MCF 10A (cell line): ENCODE data around the gene C9orf57. TPM values are rescaled to one million over a fixed set of nuclear protein-coding genes. Genes with fewer than 3 reads are reported as not detected.

Experiments used
- BruUV-seq: library from RNA; stranded (reverse); fragments of 400-500 nt; replicated peaks from 2 replicates; lab custom pipeline; 2021; lab: Mats Ljungman, UMichigan
- CTCF ChIA-PET: fragments of 300-600 bp; sonication (Branson Sonifier 250); formaldehyde crosslinking; extraction: SDS; loops from one replicate; lab custom pipeline; 2021; ENCODE audit warnings: antibody characterized with exemption, inconsistent platforms; lab: Yijun Ruan, JAX
- POLR2A ChIA-PET: fragments of 300-600, 350-650 bp; sonication (Branson Sonifier 250); formaldehyde crosslinking; extraction: SDS; loops from one replicate; lab custom pipeline; 2020; ENCODE audit warnings: antibody characterized with exemption, inconsistent platforms; lab: Yijun Ruan, JAX
- DNase-seq: peaks from one replicate; pipeline ENCODE4 v3.0.0-alpha.2; 2018; ENCODE audit not compliant: unreplicated experiment
- H3K27ac Mint-ChIP-seq: one replicate; pipeline ENCODE4 v1.8.0; 2022; ENCODE audit warnings: mild to moderate bottlenecking, low read depth, mixed read lengths; ENCODE audit not compliant: unreplicated experiment
- H3K27me3 Mint-ChIP-seq: one replicate; pipeline ENCODE4 v1.8.0; 2022; ENCODE audit warnings: mixed read lengths; ENCODE audit not compliant: insufficient read depth, unreplicated experiment
- H3K36me3 Mint-ChIP-seq: one replicate; pipeline ENCODE4 v1.8.0; 2022; ENCODE audit warnings: mild to moderate bottlenecking, moderate library complexity, mixed read lengths; ENCODE audit not compliant: insufficient read depth, unreplicated experiment
- H3K4me1 Mint-ChIP-seq: one replicate; pipeline ENCODE4 v1.8.0; 2022; ENCODE audit warnings: mixed read lengths; ENCODE audit not compliant: insufficient read depth, unreplicated experiment
- H3K4me3 Mint-ChIP-seq: one replicate; pipeline ENCODE4 v1.8.0; 2022; ENCODE audit warnings: mild to moderate bottlenecking, moderate library complexity, mixed read lengths; ENCODE audit not compliant: unreplicated experiment
- H3K9me3 Mint-ChIP-seq: one replicate; pipeline ENCODE4 v1.8.0; 2022; ENCODE audit warnings: mixed read lengths; ENCODE audit not compliant: unreplicated experiment
- intact Hi-C: fragments of 100-400 bp; cut with micrococcal nuclease; formaldehyde crosslinking; loops from 2 replicates; pipeline ENCODE4 v1.14.1; 2022
- total RNA-seq: library from RNA; stranded (reverse); gene quantifications from 2 replicates; pipeline ENCODE4 v1.2.3, GENCODE V29; 2022
- TF ChIP-seq, protein P1 (sequence below): fragments of 200-600 bp; IDR thresholded peaks from one replicate; pipeline ENCODE4 v1.8.0; 2022; ENCODE audit warnings: antibody characterized with exemption, mild to moderate bottlenecking; ENCODE audit not compliant: unreplicated experiment

The C9orf57 gene
- total RNA-seq, 1 experiment from 2014 or later: not detected

DNA sequence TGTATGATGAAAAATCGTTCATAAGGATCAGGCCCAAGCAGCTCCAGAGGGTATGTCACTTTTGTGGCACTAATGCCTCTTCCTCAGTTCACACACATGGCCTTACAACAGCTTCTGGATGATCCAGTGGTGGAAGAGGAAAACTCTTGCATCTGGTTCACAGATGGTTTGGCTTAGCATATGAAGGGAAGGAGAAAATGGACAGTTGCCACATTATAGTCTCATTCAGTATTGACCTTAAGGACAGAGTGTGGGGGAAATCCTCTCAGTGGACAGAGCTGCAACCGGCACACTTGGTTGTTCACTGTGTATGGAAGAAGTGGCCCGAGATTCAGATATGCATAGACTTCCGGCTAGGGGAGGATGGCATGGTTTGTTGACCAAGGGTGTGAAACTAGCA, 22.8 kb downstream of the C9orf57 start:
- peaks cover 12% of the 10 kb centered on the region for H3K4me1 Mint-ChIP-seq
- POLR2A ChIA-PET: no interaction called here
- TF ChIP-seq, protein P1, sequence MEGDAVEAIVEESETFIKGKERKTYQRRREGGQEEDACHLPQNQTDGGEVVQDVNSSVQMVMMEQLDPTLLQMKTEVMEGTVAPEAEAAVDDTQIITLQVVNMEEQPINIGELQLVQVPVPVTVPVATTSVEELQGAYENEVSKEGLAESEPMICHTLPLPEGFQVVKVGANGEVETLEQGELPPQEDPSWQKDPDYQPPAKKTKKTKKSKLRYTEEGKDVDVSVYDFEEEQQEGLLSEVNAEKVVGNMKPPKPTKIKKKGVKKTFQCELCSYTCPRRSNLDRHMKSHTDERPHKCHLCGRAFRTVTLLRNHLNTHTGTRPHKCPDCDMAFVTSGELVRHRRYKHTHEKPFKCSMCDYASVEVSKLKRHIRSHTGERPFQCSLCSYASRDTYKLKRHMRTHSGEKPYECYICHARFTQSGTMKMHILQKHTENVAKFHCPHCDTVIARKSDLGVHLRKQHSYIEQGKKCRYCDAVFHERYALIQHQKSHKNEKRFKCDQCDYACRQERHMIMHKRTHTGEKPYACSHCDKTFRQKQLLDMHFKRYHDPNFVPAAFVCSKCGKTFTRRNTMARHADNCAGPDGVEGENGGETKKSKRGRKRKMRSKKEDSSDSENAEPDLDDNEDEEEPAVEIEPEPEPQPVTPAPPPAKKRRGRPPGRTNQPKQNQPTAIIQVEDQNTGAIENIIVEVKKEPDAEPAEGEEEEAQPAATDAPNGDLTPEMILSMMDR: no peak
- CTCF ChIA-PET: interaction anchor here (0.5 to 6.8 kb wide), 11 partner anchors 11 to 785 kb away, joined by 3 to 242 read pairs (median 10); no protein-coding TSS in a partner anchor
- no TSS peak for BruUV-seq
- no peak overlapping the region for H3K27ac Mint-ChIP-seq
- DNase-seq: no peak
- H3K36me3 Mint-ChIP-seq: no peaks in the 10 kb centered on the region
- intact Hi-C loops: loop anchor here (5.0 kb wide), 1 partner anchor 330 kb away; the partner anchor contains the start of gene ZFAND5
- no peaks in the 10 kb centered on the region for H3K9me3 Mint-ChIP-seq
- no peak overlapping the region for H3K4me3 Mint-ChIP-seq
- H3K27me3 Mint-ChIP-seq: no peaks in the 10 kb centered on the region

DNA sequence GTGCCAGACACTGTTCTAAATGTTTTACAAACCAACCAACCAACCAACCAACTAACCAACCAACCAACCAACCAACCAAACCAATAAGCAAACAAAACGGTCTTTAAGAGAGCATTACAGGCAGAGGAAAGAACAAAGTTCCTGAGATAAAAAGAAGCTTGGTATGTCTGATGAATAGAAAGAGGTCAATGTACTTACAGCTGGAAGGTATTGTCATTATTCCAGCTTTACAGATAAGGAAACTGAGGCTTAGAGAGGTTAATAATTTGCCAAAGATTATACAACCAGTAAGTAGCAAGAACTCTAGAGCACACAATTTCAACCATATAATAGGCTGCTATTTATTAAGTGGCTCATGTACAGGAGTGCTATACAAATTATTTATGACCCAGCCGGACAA, 29.6 kb downstream of the C9orf57 start:
- Mint-ChIP-seq H3K4me3 (no peak overlapping the region), H3K9me3 (no peaks in the 10 kb centered on the region), H3K27ac (no peak overlapping the region), H3K4me1 (peaks cover 5% of the 10 kb centered on the region), H3K27me3 (no peaks in the 10 kb centered on the region), H3K36me3 (no peaks in the 10 kb centered on the region)
- BruUV-seq: no TSS peak
- POLR2A ChIA-PET: interaction anchor here (1.0 kb wide), 1 partner anchor 22 kb away, joined by 3 read pairs; no protein-coding TSS in a partner anchor
- TF ChIP-seq, protein P1: no peak
- no peak for DNase-seq
- CTCF ChIA-PET: interaction anchor here (0.6 to 8.7 kb wide), 7 partner anchors 8 to 563 kb away, joined by 3 to 101 read pairs (median 3); no protein-coding TSS in a partner anchor
- intact Hi-C loops: no loop called here

DNA sequence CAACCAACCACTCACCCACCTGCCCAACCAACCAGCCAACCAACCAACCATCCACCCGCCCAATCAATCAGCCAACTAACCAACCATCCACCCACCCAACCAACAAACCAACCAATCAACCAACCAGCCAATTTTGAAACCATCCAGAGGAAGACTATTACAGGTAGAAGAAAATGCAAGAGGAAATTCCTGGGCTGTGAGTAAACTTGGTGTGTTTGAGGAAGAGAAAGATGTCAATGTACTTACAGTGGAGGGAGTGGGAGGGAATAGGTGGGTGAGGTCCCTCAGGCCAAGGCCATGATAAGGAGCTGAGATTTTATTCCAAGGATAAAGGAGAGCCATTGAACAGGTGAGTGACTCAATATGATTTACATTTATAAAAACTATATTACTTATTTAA, 30.4 kb downstream of the C9orf57 start:
- no peaks in the 10 kb centered on the region for H3K36me3 Mint-ChIP-seq
- intact Hi-C loops: loop anchor here (10.0 kb wide), 1 partner anchor 345 kb away; no protein-coding TSS in a partner anchor
- no peak overlapping the region for H3K27ac Mint-ChIP-seq
- ChIA-PET CTCF (interaction anchor here (0.6 to 8.7 kb wide), 4 partner anchors 9 to 563 kb away, joined by 3 to 101 read pairs (median 3); no protein-coding TSS in a partner anchor), POLR2A (no interaction called here)
- H3K27me3 Mint-ChIP-seq: no peaks in the 10 kb centered on the region
- peaks cover 9% of the 10 kb centered on the region for H3K4me1 Mint-ChIP-seq
- TF ChIP-seq, protein P1: no peak
- H3K4me3 Mint-ChIP-seq: no peak overlapping the region
- no TSS peak for BruUV-seq
- no peaks in the 10 kb centered on the region for H3K9me3 Mint-ChIP-seq
- DNase-seq: no peak

DNA sequence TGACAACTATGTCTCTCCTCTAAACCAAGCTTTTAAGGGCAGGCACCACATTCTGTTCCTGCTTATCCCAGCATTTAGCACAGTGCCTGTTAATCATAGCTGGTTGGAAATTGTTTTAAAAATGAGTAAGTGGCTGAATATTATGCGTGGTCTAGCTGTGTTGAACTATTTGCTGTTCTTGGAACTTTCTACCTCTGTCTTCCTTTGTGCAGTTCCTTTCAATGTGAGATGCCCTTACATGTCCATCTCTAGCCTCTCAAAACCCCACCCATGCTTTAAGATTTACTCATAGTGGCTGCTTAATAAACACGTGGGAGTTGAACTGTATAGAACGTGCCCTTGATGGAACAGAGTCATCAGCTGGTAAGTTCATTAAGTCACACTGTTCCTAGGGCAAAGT, 34.5 kb downstream of the C9orf57 start:
- no peaks in the 10 kb centered on the region for H3K27me3 Mint-ChIP-seq

More for the DNA sequence above, 34.5 kb downstream of the C9orf57 start:
- ChIA-PET POLR2A (interaction anchor here (0.9 to 2.7 kb wide), 2 partner anchors 101 to 115 kb away, joined by 5 to 15 read pairs; partner anchors contain the start of genes ABHD17B and C9orf85), CTCF (interaction anchor here (0.5 to 8.7 kb wide), 31 partner anchors 10 to 1343 kb away, joined by 3 to 101 read pairs (median 4); no protein-coding TSS in a partner anchor)
- no peaks in the 10 kb centered on the region for H3K36me3 Mint-ChIP-seq
- no peaks in the 10 kb centered on the region for H3K9me3 Mint-ChIP-seq
- no peak overlapping the region for H3K4me3 Mint-ChIP-seq
- BruUV-seq: no TSS peak
- H3K27ac Mint-ChIP-seq: no peak overlapping the region
- TF ChIP-seq, protein P1: no peak
- no peak for DNase-seq
- H3K4me1 Mint-ChIP-seq: peaks cover 16% of the 10 kb centered on the region
- intact Hi-C loops: loop anchor here (1.0 to 10.0 kb wide), 4 partner anchors 219 to 741 kb away; no protein-coding TSS in a partner anchor
